K562 (cell line): ENCODE results near the gene SLC35A4. TPM values are rescaled to one million over a fixed set of nuclear protein-coding genes. Genes with fewer than 3 reads are reported as not detected.

Experiments
- ATAC-seq: fragments of 200-7000 bp; cut with Tn5 transposase; 3 replicates; pipeline ENCODE4 v1.9.1; 2020; ENCODE audit warnings: moderate library complexity
- BruUV-seq: library from RNA; stranded (reverse); fragments of 400-500 nt; replicated peaks from 2 replicates; lab custom pipeline; 2021; lab: Mats Ljungman, UMichigan
- CTCF ChIA-PET: fragments of 300-600 bp; formaldehyde crosslinking; extraction: SDS; loops from one replicate; lab custom pipeline; 2021; ENCODE audit warnings: low intra/inter-chr PET ratio; lab: Yijun Ruan, JAX
- POLR2A ChIA-PET: fragments of 300-600, 350-650 bp; sonication (Branson Sonifier 250); formaldehyde crosslinking; extraction: SDS; loops from one replicate; lab custom pipeline; 2021; ENCODE audit warnings: antibody characterized with exemption, inconsistent platforms; lab: Yijun Ruan, JAX
- DNase-seq, 4 experiments: peaks; one replicate each; pipeline versions ENCODE4 v3.0.0 to v3.0.0-alpha.2; 2011 to 2018; ENCODE audit warnings: low spot score in 3 of 4, mixed read lengths in 3 of 4; ENCODE audit errors: extremely low read depth in 1 of 4
- FAIRE-seq: peaks from 2 replicates; lab custom pipeline; 2011; peaks lifted over from hg19 to GRCh38; lab: Jason Lieb, UNC
- H2AFZ ChIP-seq: 2 replicates; pipeline ENCODE4 v1.6.0; 2011; ENCODE audit warnings: low read depth, low read length, control low read depth, inconsistent platforms
- H3K27ac ChIP-seq: fragments of 200-600 bp; 3 replicates; pipeline ENCODE4 v1.8.0; 2011; ENCODE audit warnings: low read depth, mild to moderate bottlenecking, control low read depth, inconsistent platforms, low read length, moderate library complexity, mixed read lengths; ENCODE audit errors: extremely low read depth
- H3K27me3 ChIP-seq, 2 experiments: fragments of 300-600 bp in 1 of 2; 2 replicates in 1 of 2; 3 replicates in 1 of 2; pipeline versions ENCODE4 v1.6.0 to v1.8.0; 2011; ENCODE audit warnings: inconsistent platforms in 2 of 2, low read length in 2 of 2, mild to moderate bottlenecking in 1 of 2, mixed read lengths in 1 of 2, moderate library complexity in 1 of 2; ENCODE audit not compliant: control insufficient read depth in 2 of 2, insufficient read depth in 2 of 2
- H3K36me3 ChIP-seq: fragments of 300-600 bp; 3 replicates; pipeline ENCODE4 v1.8.0; 2011; ENCODE audit warnings: mild to moderate bottlenecking, low read length, inconsistent platforms; ENCODE audit not compliant: control insufficient read depth, insufficient read depth
- H3K4me1 ChIP-seq, 2 experiments: fragments of 200-600 bp in 1 of 2; replicated peaks in 1 of 2; 2 replicates in 1 of 2; 3 replicates in 1 of 2; pipeline versions ENCODE4 v1.5.1 to v1.8.0; 2011; ENCODE audit warnings: inconsistent platforms in 2 of 2, low read length in 2 of 2, mild to moderate bottlenecking in 1 of 2, mixed read lengths in 1 of 2, moderate library complexity in 1 of 2; ENCODE audit not compliant: control insufficient read depth in 2 of 2, insufficient read depth in 2 of 2
- H3K4me2 ChIP-seq: 2 replicates; pipeline ENCODE4 v1.6.1; 2011; ENCODE audit warnings: low read length, control low read depth, inconsistent platforms, mixed read lengths; ENCODE audit not compliant: insufficient read depth
- H3K4me3 ChIP-seq: fragments of 200-600 bp; sonication (generic), shearing (Covaris generic); 2 replicates; pipeline ENCODE4 v1.5.1; 2016; ENCODE audit warnings: control low read depth, inconsistent platforms
- H3K79me2 ChIP-seq: fragments of 200-600 bp; 3 replicates; pipeline ENCODE4 v1.8.0; 2011; ENCODE audit warnings: low read length, inconsistent platforms; ENCODE audit not compliant: control insufficient read depth, insufficient read depth
- H3K9ac ChIP-seq, 2 experiments: 2 replicates each; pipeline versions ENCODE4 v1.6.0 to v1.6.1; 2011; ENCODE audit warnings: low read depth in 2 of 2, low read length in 2 of 2, control low read depth in 1 of 2, inconsistent platforms in 1 of 2, mild to moderate bottlenecking in 1 of 2, mixed read lengths in 1 of 2; ENCODE audit not compliant: insufficient read depth in 1 of 2
- H3K9me1 ChIP-seq: one replicate; pipeline ENCODE4 v1.6.0; 2011; ENCODE audit warnings: inconsistent platforms, mild to moderate bottlenecking, low read length, moderate library complexity; ENCODE audit not compliant: control insufficient read depth, insufficient read depth
- H3K9me3 ChIP-seq: replicated peaks from 2 replicates; pipeline ENCODE4 v1.5.1; 2011; ENCODE audit warnings: low read depth, low read length, inconsistent platforms; ENCODE audit not compliant: control insufficient read depth, insufficient read depth
- H4K20me1 ChIP-seq: replicated peaks from 2 replicates; pipeline ENCODE4 v1.6.1; 2011; ENCODE audit warnings: low read length, inconsistent platforms, mixed read lengths; ENCODE audit not compliant: control insufficient read depth, insufficient read depth
- ATF4 ChIP-seq: fragments of 450-650 bp; formaldehyde crosslinking; IDR thresholded peaks from 2 replicates; pipeline ENCODE4 v1.4.0; 2022; ENCODE audit warnings: mild to moderate bottlenecking, moderate library complexity
- ATF7 ChIP-seq: fragments of 450-650 bp; IDR thresholded peaks from 2 replicates; pipeline ENCODE4 v1.7.1; 2014; ENCODE audit warnings: mild to moderate bottlenecking, moderate library complexity
- CBX5 ChIP-seq: IDR thresholded peaks from 2 replicates; pipeline ENCODE4 v1.6.1; 2014; ENCODE audit warnings: low read depth, borderline replicate concordance
- CEBPG ChIP-seq, 3 experiments: fragments of 200-800 bp in 1 of 3; sonication (Bioruptor generic) in 1 of 3; sonication (generic) in 1 of 3; formaldehyde crosslinking in 1 of 3; IDR thresholded peaks in 2 of 3; conservative IDR thresholded peaks in 1 of 3; 2 replicates each; pipeline versions ENCODE4 v1.6.1 to v1.8.0; 2016 to 2022; ENCODE audit warnings: missing compliant biosample characterization in 2 of 3, missing genetic modification characterization in 2 of 3, mild to moderate bottlenecking in 1 of 3, missing genetic modification reagents in 1 of 3
- DMBX1 ChIP-seq: fragments of 250-450 bp; sonication (Bioruptor Pico); IDR thresholded peaks from 2 replicates; pipeline ENCODE4 v1.8.0; 2022; ENCODE audit warnings: inconsistent platforms, mild to moderate bottlenecking, moderate library complexity, borderline replicate concordance
- ETV5 ChIP-seq: sonication (generic); formaldehyde crosslinking; IDR thresholded peaks from 2 replicates; pipeline ENCODE4 v1.4.0; 2020; ENCODE audit warnings: low read depth, mild to moderate bottlenecking, missing genetic modification reagents
- FOXK1 ChIP-seq: sonication (generic); formaldehyde crosslinking; IDR thresholded peaks from 2 replicates; pipeline ENCODE4 v1.8.0; 2022; ENCODE audit warnings: missing genetic modification reagents, mild to moderate bottlenecking, borderline replicate concordance
- GATAD2A ChIP-seq: fragments of 450-650 bp; IDR thresholded peaks from 2 replicates; pipeline ENCODE4 v1.6.1; 2017
- GATAD2B ChIP-seq: fragments of 450-650 bp; IDR thresholded peaks from 2 replicates; pipeline ENCODE4 v1.6.1; 2017; ENCODE audit warnings: mild to moderate bottlenecking, borderline replicate concordance
- HDAC3 ChIP-seq: fragments of 450-650 bp; IDR thresholded peaks from 2 replicates; pipeline ENCODE4 v1.6.1; 2018; ENCODE audit warnings: borderline replicate concordance, mild to moderate bottlenecking, moderate library complexity; ENCODE audit not compliant: partially characterized antibody
- KDM5B ChIP-seq: fragments of 200-600 bp; sonication (generic); IDR thresholded peaks from 2 replicates; pipeline ENCODE4 v1.6.1; 2012; ENCODE audit warnings: low read depth, mild to moderate bottlenecking, moderate library complexity, low read length, control low read depth, inconsistent platforms; ENCODE audit not compliant: insufficient replicate concordance
- KLF16 ChIP-seq: IDR thresholded peaks from 2 replicates; pipeline ENCODE4 v1.6.1; 2016; ENCODE audit warnings: antibody characterized with exemption
- MIER1 ChIP-seq: fragments of 450-650 bp; IDR thresholded peaks from 2 replicates; pipeline ENCODE4 v1.6.1; 2016; ENCODE audit warnings: antibody characterized with exemption, mild to moderate bottlenecking, low read depth
- POLR2AphosphoS2 ChIP-seq: IDR thresholded peaks from 2 replicates; pipeline ENCODE4 v1.6.1; 2012; ENCODE audit warnings: low read length, improper control_type of control experiment
- RFX7 ChIP-seq: fragments of 250-450 bp; sonication (Bioruptor Pico); IDR thresholded peaks from 2 replicates; pipeline ENCODE4 v1.5.1; 2021; ENCODE audit warnings: mild to moderate bottlenecking
- SMARCA5 ChIP-seq: fragments of 450-650 bp; IDR thresholded peaks from 2 replicates; pipeline ENCODE4 v1.6.1; 2016
- SPI1 ChIP-seq: IDR thresholded peaks from 2 replicates; pipeline ENCODE4 v1.6.1; 2011; ENCODE audit warnings: low read depth, low read length, control low read depth, borderline replicate concordance
- ZNF3 ChIP-seq: fragments of 250-450 bp; sonication (Bioruptor Pico); IDR thresholded peaks from 2 replicates; pipeline ENCODE4 v1.5.0; 2021; ENCODE audit warnings: mild to moderate bottlenecking, moderate library complexity
- WGBS: fragments of 100-300 bp; shearing (Covaris generic); methylation state at CpG from one replicate; pipeline ENCODE4 v1.1.6; 2016; ENCODE audit warnings: low coverage, mixed read lengths; ENCODE audit not compliant: insufficient coverage; ENCODE audit errors: missing lambda C conversion rate; 5-methylcytosine and 5-hydroxymethylcytosine counted together
- in situ Hi-C: fragments of 300-500 bp; cut with MboI; formaldehyde crosslinking; loops from 4 replicates; pipeline ENCODE4 v1.15.0; 2018; ENCODE audit warnings: inconsistent platforms, mixed read lengths
- intact Hi-C: fragments of 100-400 bp; cut with micrococcal nuclease; formaldehyde crosslinking; loops from 2 replicates; pipeline ENCODE4 v1.14.2; 2022
- polyA plus RNA-seq, 8 experiments: library from polyadenylated mRNA; depleted of rRNA in 4 of 8; stranded (reverse) in 5 of 8; unstranded in 3 of 8; fragments of >200 nt; fragmentation: Nextera tagmentation in 2 of 8; fragmentation: Illumina TruSeq in 1 of 8; extraction: Ambion mirVana in 2 of 8; extraction: Trizol in 1 of 8; gene quantifications; 2 replicates each; pipeline versions ENCODE4 v1.2.1 to v1.2.3, GENCODE V29; 2011 to 2014; ENCODE audit warnings: inconsistent platforms in 1 of 8, missing spikeins in 1 of 8
- total RNA-seq, 7 experiments: library from RNA; depleted of rRNA in 6 of 7; stranded (reverse); fragments of >200 nt in 6 of 7; fragmentation: Illumina TruSeq in 2 of 7; extraction: Trizol in 2 of 7; gene quantifications; 2 replicates each; pipeline versions ENCODE4 v1.2.1 to v1.2.3, GENCODE V29; 2011 to 2021; ENCODE audit warnings: low replicate concordance in 1 of 7
- TF ChIP-seq, protein P1 (sequence below): sonication (generic); formaldehyde crosslinking; IDR thresholded peaks from 2 replicates; pipeline ENCODE4 v1.8.0; 2022; ENCODE audit warnings: mild to moderate bottlenecking, missing genetic modification reagents, borderline replicate concordance

The SLC35A4 gene
- total and polyA plus RNA-seq, 9 of the 15 experiments (the other 6 are each of a cell fraction or from before 2014, with no cell fraction given) = 21.8 to 171 (median 42.5) TPM

DNA sequence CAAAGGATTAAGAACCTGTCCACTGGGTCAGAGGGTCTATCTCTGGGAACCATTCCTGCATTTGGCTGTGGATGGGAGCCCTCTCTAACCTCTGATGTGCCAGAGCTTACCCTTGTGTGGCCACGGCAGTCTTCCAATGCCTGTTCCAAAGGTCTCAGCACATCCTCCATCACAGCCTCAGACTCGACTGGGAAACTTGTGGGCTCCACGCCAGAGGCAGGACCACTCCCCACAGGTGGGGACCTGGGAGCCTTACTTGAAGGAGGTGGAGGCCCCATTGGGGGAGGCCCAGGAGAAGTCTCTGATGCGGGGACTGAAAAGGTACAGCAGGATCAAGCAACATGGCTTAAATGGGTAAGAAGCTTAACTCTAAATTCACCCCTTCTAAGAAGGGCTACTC, 12.8 kb upstream of the SLC35A4 start:
- no TSS peak for BruUV-seq
- no peak overlapping the region for H3K9ac ChIP-seq
- intact Hi-C loops = loop anchor here (10.0 kb wide), 2 partner anchors 307 to 377 kb away; partner anchors contain the start of gene CYSTM1
- H4K20me1 ChIP-seq = peaks cover 19% of the 10 kb centered on the region; the same call in 1 of the 2 replicates
- ATAC-seq (no peak), FAIRE-seq (no peak), DNase-seq (no peak)
- H3K27me3 ChIP-seq = no peaks in the 10 kb centered on the region; a peak in 1 of 5 replicates
- in situ Hi-C loops = no loop called here
- H3K79me2 ChIP-seq = peaks cover 46% of the 10 kb centered on the region
- peaks cover 5% of the 10 kb centered on the region for H3K9me1 ChIP-seq
- 98% methylated on average over 4 of the region's 4 CpGs for WGBS
- H3K36me3 ChIP-seq = peaks cover 72% of the 10 kb centered on the region
- peaks cover 42 to 60% of the 10 kb centered on the region in 2 experiments for H3K4me1 ChIP-seq
- TF ChIP-seq POLR2AphosphoS2 (no peak), MIER1 (no peak), SPI1 (no peak), FOXK1 (CRISPR knock-in tag) (no peak), SMARCA5 (no peak), KLF16 (no peak), GATAD2A (no peak), CBX5 (no peak), ATF7 (no peak), ZNF3 (CRISPR knock-in tag) (no peak), RFX7 (CRISPR knock-in tag) (no peak), ATF4 (CRISPR knock-in tag) (no peak), HDAC3 (no peak), KDM5B (no peak), ETV5 (no peak), CEBPG (CRISPR knock-in tag; IDR thresholded peaks at IDR 0.05) (no peak), CEBPG (tag; conservative IDR thresholded peaks at IDR 0.05 in 1 of 2, IDR thresholded peaks at IDR 0.05 in 1 of 2) (no peak), GATAD2B (no peak), DMBX1 (CRISPR knock-in tag) (no peak)
- TF ChIP-seq, protein P1, sequence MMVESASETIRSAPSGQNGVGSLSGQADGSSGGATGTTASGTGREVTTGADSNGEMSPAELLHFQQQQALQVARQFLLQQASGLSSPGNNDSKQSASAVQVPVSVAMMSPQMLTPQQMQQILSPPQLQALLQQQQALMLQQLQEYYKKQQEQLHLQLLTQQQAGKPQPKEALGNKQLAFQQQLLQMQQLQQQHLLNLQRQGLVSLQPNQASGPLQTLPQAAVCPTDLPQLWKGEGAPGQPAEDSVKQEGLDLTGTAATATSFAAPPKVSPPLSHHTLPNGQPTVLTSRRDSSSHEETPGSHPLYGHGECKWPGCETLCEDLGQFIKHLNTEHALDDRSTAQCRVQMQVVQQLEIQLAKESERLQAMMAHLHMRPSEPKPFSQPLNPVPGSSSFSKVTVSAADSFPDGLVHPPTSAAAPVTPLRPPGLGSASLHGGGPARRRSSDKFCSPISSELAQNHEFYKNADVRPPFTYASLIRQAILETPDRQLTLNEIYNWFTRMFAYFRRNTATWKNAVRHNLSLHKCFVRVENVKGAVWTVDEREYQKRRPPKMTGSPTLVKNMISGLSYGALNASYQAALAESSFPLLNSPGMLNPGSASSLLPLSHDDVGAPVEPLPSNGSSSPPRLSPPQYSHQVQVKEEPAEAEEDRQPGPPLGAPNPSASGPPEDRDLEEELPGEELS (CRISPR knock-in tag) = no peak
- no peak overlapping the region for H2AFZ ChIP-seq
- ChIA-PET CTCF (no interaction called here), POLR2A (interaction anchor here (0.6 to 2.7 kb wide), 4 partner anchors 83 to 96 kb away, joined by 3 to 8 read pairs (median 3); partner anchors contain the start of genes IK, NDUFA2 and TMCO6)
- no peak overlapping the region for H3K4me3 ChIP-seq
- H3K27ac ChIP-seq = no peak overlapping the region
- H3K4me2 ChIP-seq = no peak overlapping the region
- no peaks in the 10 kb centered on the region for H3K9me3 ChIP-seq
